HepG2 (cell line): ENCODE measurements around the gene KISS1R. TPM values are rescaled to one million over a fixed set of nuclear protein-coding genes. Genes with fewer than 3 reads are reported as not detected.

Experiments used
- ATAC-seq: fragments of 200-7000 bp; cut with Tn5 transposase; 3 replicates; pipeline ENCODE4 v1.9.1; 2020; ENCODE audit warnings: mild to moderate bottlenecking, moderate library complexity
- BruUV-seq: library from RNA; stranded (reverse); fragments of 400-500 nt; replicated peaks from 2 replicates; lab custom pipeline; 2021; lab: Mats Ljungman, UMichigan
- CTCF ChIA-PET: fragments of 300-600 bp; formaldehyde crosslinking; extraction: SDS; loops from one replicate; lab custom pipeline; 2021; ENCODE audit warnings: low total read pairs, inconsistent platforms, low intra/inter-chr PET ratio; lab: Yijun Ruan, JAX
- POLR2A ChIA-PET: fragments of 350-600 bp; sonication (Branson Sonifier 250); formaldehyde crosslinking; loops from one replicate; lab custom pipeline; 2020; ENCODE audit warnings: antibody characterized with exemption, inconsistent platforms; lab: Yijun Ruan, JAX
- DNase-seq: peaks from one replicate; pipeline ENCODE4 v3.0.0-alpha.2; 2015; ENCODE audit warnings: low spot score
- FAIRE-seq: peaks from 3 replicates; lab custom pipeline; 2011; peaks lifted over from hg19 to GRCh38; lab: Jason Lieb, UNC
- H2AFZ ChIP-seq: one replicate; pipeline ENCODE4 v1.6.1; 2011; ENCODE audit warnings: low read length, inconsistent platforms
- H3K27ac ChIP-seq: fragments of 300-600 bp; 3 replicates; pipeline ENCODE4 v1.8.0; 2011; ENCODE audit warnings: mixed run types, mild to moderate bottlenecking, mixed read lengths, low read length, inconsistent platforms; ENCODE audit not compliant: insufficient read depth; ENCODE audit errors: extremely low read length
- H3K27me3 ChIP-seq, 2 experiments: fragments of 200-600 bp in 1 of 2; 2 replicates in 1 of 2; 3 replicates in 1 of 2; pipeline versions ENCODE4 v1.6.0 to v1.8.0; 2011; ENCODE audit warnings: low read length in 2 of 2, mild to moderate bottlenecking in 2 of 2, moderate library complexity in 2 of 2, inconsistent platforms in 1 of 2; ENCODE audit not compliant: insufficient read depth in 2 of 2, control insufficient read depth in 1 of 2
- H3K36me3 ChIP-seq, 2 experiments: fragments of 200-600 bp in 1 of 2; replicated peaks in 1 of 2; 2 replicates in 1 of 2; 3 replicates in 1 of 2; pipeline versions ENCODE4 v1.5.1 to v1.8.0; 2011; ENCODE audit warnings: low read length in 2 of 2, inconsistent platforms in 1 of 2; ENCODE audit not compliant: insufficient read depth in 2 of 2, control insufficient read depth in 1 of 2
- H3K4me1 ChIP-seq: 2 replicates; pipeline ENCODE4 v1.5.1; 2012; ENCODE audit warnings: low read length, inconsistent platforms; ENCODE audit not compliant: insufficient read depth
- H3K4me2 ChIP-seq: 2 replicates; pipeline ENCODE4 v1.6.0; 2011; ENCODE audit warnings: low read depth, low read length, inconsistent platforms
- H3K4me3 ChIP-seq, 3 experiments: fragments of 200-600 bp in 1 of 3; sonication (generic), shearing (Covaris generic) in 1 of 3; replicated peaks in 1 of 3; 2 replicates each; pipeline ENCODE4 v1.5.1; 2011 to 2016; ENCODE audit warnings: low read length in 3 of 3, inconsistent platforms in 2 of 3, low read depth in 2 of 3, mild to moderate bottlenecking in 2 of 3, control low read depth in 1 of 3, mixed read lengths in 1 of 3; ENCODE audit not compliant: insufficient read depth in 1 of 3
- H3K79me2 ChIP-seq: one replicate; pipeline ENCODE4 v1.6.1; 2011; ENCODE audit warnings: low read length, inconsistent platforms; ENCODE audit not compliant: insufficient read depth
- H3K9ac ChIP-seq: 2 replicates; pipeline ENCODE4 v1.6.0; 2011; ENCODE audit warnings: mild to moderate bottlenecking, low read depth, low read length, inconsistent platforms; ENCODE audit not compliant: insufficient read depth
- H3K9me3 ChIP-seq: 2 replicates; pipeline ENCODE4 v1.5.1; 2012; ENCODE audit warnings: mild to moderate bottlenecking, low read length
- H4K20me1 ChIP-seq: 2 replicates; pipeline ENCODE4 v1.6.0; 2011; ENCODE audit warnings: inconsistent platforms, mild to moderate bottlenecking, low read length, moderate library complexity; ENCODE audit not compliant: insufficient read depth
- AGO2 ChIP-seq: fragments of 200-400 bp; formaldehyde crosslinking; optimal IDR thresholded peaks from 2 replicates; pipeline ENCODE3; 2017; ENCODE audit warnings: mild to moderate bottlenecking, low read depth, low read length, moderate library complexity
- DNMT1 ChIP-seq: sonication (generic); formaldehyde crosslinking; IDR thresholded peaks from 2 replicates; pipeline ENCODE4 v1.5.1; 2020; ENCODE audit warnings: mild to moderate bottlenecking, missing genetic modification reagents
- ELF3 ChIP-seq: IDR thresholded peaks from 2 replicates; pipeline ENCODE4 v1.6.1; 2016; ENCODE audit warnings: missing genetic modification reagents, missing compliant biosample characterization
- FOXK2 ChIP-seq: fragments of 450-650 bp; IDR thresholded peaks from 2 replicates; pipeline ENCODE4 v1.6.1; 2016
- GABPB1 ChIP-seq: IDR thresholded peaks from 2 replicates; pipeline ENCODE4 v1.6.1; 2016; ENCODE audit warnings: mild to moderate bottlenecking, missing genetic modification reagents, moderate library complexity, missing compliant biosample characterization
- HHEX ChIP-seq: IDR thresholded peaks from 2 replicates; pipeline ENCODE4 v1.6.1; 2016; ENCODE audit warnings: control low read depth
- HNRNPL ChIP-seq: fragments of 200-400 bp; formaldehyde crosslinking; IDR thresholded peaks from 2 replicates; pipeline ENCODE4 v1.6.1; 2017; ENCODE audit warnings: mild to moderate bottlenecking, low read depth, low read length
- JUN ChIP-seq: sonication (generic); formaldehyde crosslinking; IDR thresholded peaks from 2 replicates; pipeline ENCODE4 v1.4.0; 2020; ENCODE audit warnings: mild to moderate bottlenecking, missing genetic modification reagents
- KLF15 ChIP-seq: sonication (generic); formaldehyde crosslinking; IDR thresholded peaks from 2 replicates; pipeline ENCODE4 v1.8.1; 2023; ENCODE audit warnings: borderline replicate concordance, mild to moderate bottlenecking, inconsistent platforms, missing genetic modification reagents, mixed read lengths
- KLF6 ChIP-seq: IDR thresholded peaks from 2 replicates; pipeline ENCODE4 v1.8.0; 2016; ENCODE audit warnings: missing biosample characterization, missing genetic modification reagents
- MAF1 ChIP-seq: sonication (generic); formaldehyde crosslinking; IDR thresholded peaks from 2 replicates; pipeline ENCODE4 v1.5.0; 2020; ENCODE audit warnings: missing genetic modification reagents, borderline replicate concordance
- PPARG ChIP-seq: conservative IDR thresholded peaks from 2 replicates; pipeline ENCODE4 v1.6.1; 2016; ENCODE audit warnings: missing biosample characterization, missing genetic modification reagents
- SAP130 ChIP-seq: IDR thresholded peaks from 2 replicates; pipeline ENCODE4 v1.6.1; 2016; ENCODE audit warnings: low read depth
- ZNF10 ChIP-seq: sonication (generic); formaldehyde crosslinking; IDR thresholded peaks from 2 replicates; pipeline ENCODE4 v1.4.0; 2020; ENCODE audit warnings: mild to moderate bottlenecking, low read depth, missing genetic modification reagents, borderline replicate concordance
- ZNF275 ChIP-seq: sonication (generic); formaldehyde crosslinking; IDR thresholded peaks from 2 replicates; pipeline ENCODE4 v1.8.0; 2022; ENCODE audit warnings: missing genetic modification reagents, mild to moderate bottlenecking, inconsistent platforms, borderline replicate concordance
- ZNF503 ChIP-seq: sonication (generic); formaldehyde crosslinking; IDR thresholded peaks from 2 replicates; pipeline ENCODE4 v1.4.0; 2020; ENCODE audit warnings: missing genetic modification reagents
- ZNF572 ChIP-seq: sonication (generic); formaldehyde crosslinking; IDR thresholded peaks from 2 replicates; pipeline ENCODE4 v1.5.1; 2020; ENCODE audit warnings: mild to moderate bottlenecking, missing genetic modification reagents
- ZSCAN29 ChIP-seq: sonication (generic); formaldehyde crosslinking; conservative IDR thresholded peaks from 2 replicates; pipeline ENCODE4 v1.4.0; 2020; ENCODE audit warnings: mild to moderate bottlenecking, missing genetic modification reagents
- WGBS: methylation state at CpG from one replicate; pipeline ENCODE4 v1.1.6; 2017; ENCODE audit warnings: low lambda C conversion rate; 5-methylcytosine and 5-hydroxymethylcytosine counted together
- in situ Hi-C: cut with HindIII; loops from 2 replicates; pipeline ENCODE4 v1.10.0; 2017; ENCODE audit warnings: low pct_unique_long_range_greater_than_20kb; ENCODE audit not compliant: extremely low pct_ligation_motif_present
- intact Hi-C: fragments of 100-400 bp; cut with micrococcal nuclease; formaldehyde crosslinking; loops from one replicate; pipeline ENCODE4 v1.10.0; 2022; ENCODE audit not compliant: unreplicated experiment
- polyA plus RNA-seq, 8 experiments: library from polyadenylated mRNA; depleted of rRNA in 3 of 8; stranded (reverse) in 7 of 8; unstranded in 1 of 8; fragments of >200 nt; fragmentation: Illumina TruSeq in 4 of 8; extraction: Trizol in 4 of 8; gene quantifications; 2 replicates each; pipeline versions ENCODE4 v1.2.1 to v1.2.3, GENCODE V29; 2011 to 2016; ENCODE audit warnings: low read depth in 4 of 8, missing spikeins in 1 of 8, mixed read lengths in 1 of 8; ENCODE audit not compliant: insufficient read depth in 1 of 8
- total RNA-seq, 5 experiments: library from RNA; depleted of rRNA; stranded (reverse); fragments of >200 nt; fragmentation: Illumina TruSeq; extraction: Trizol; gene quantifications; 2 replicates each; pipeline ENCODE4 v1.2.3, GENCODE V29; 2016; ENCODE audit warnings: low read depth in 1 of 5

Gene KISS1R
- total and polyA plus RNA-seq, 2 of the 13 experiments (the other 11 are each of a cell fraction or from before 2014, with no cell fraction given) = 1.1 to 10.2 TPM

- no peak overlapping the region for H2AFZ ChIP-seq
- in situ Hi-C loops = no loop called here
- H4K20me1 ChIP-seq = no peaks in the 10 kb centered on the region
- H3K9me3 ChIP-seq = no peaks in the 10 kb centered on the region
- no TSS peak for BruUV-seq
- peak overlapping the region; percentile 26 for H3K27ac ChIP-seq
- no peak overlapping the region for H3K4me3 ChIP-seq
- no peaks in the 10 kb centered on the region for H3K4me1 ChIP-seq
- CTCF ChIA-PET = no interaction called here
- FAIRE-seq (no peak), DNase-seq (no peak), ATAC-seq (peak; percentile 45)
- H3K4me2 ChIP-seq = no peak overlapping the region
- intact Hi-C loops = no loop called here
- peaks cover 5 to 12% of the 10 kb centered on the region in 2 experiments; a peak in 3 of 5 replicates for H3K36me3 ChIP-seq
- 83% methylated on average over 23 of the region's 27 CpGs for WGBS
- H3K9ac ChIP-seq = no peak overlapping the region
- POLR2A ChIA-PET = no interaction called here
- TF ChIP-seq AGO2 (peak; percentile 79), ELF3 (CRISPR knock-in tag) (no peak), HNRNPL (0 out of 2 replicates have a peak, but pooled peaks have one; percentile 24)
- no peaks in the 10 kb centered on the region for H3K27me3 ChIP-seq
- no peaks in the 10 kb centered on the region for H3K79me2 ChIP-seq
Measured at GRCh38 chr19:872266-872951, 44.7 kb upstream of the KISS1R start.

- no TSS peak for BruUV-seq
- ChIA-PET POLR2A (no interaction called here), CTCF (no interaction called here)
- Histone ChIP-seq H3K27ac (no peak overlapping the region), H3K27me3 (no peaks in the 10 kb centered on the region), H3K4me3 (no peak overlapping the region), H3K4me2 (no peak overlapping the region), H3K9ac (no peak overlapping the region), H4K20me1 (no peaks in the 10 kb centered on the region), H3K79me2 (no peaks in the 10 kb centered on the region), H3K9me3 (no peaks in the 10 kb centered on the region), H3K36me3 (peaks cover 4 to 6% of the 10 kb centered on the region in 2 experiments; a peak in 3 of 5 replicates), H3K4me1 (no peaks in the 10 kb centered on the region), H2AFZ (no peak overlapping the region)
- intact Hi-C loops (no loop called here), in situ Hi-C loops (no loop called here)
- DNase-seq = no peak
- WGBS = 95% methylated on average over 13 of the region's 13 CpGs
- FAIRE-seq = no peak
- no peak for ATAC-seq
- TF ChIP-seq MAF1 (CRISPR knock-in tag) = no peak
- no peak for TF ChIP-seq SAP130 (CRISPR knock-in tag)
- TF ChIP-seq ZNF572 (CRISPR knock-in tag) = no peak
- TF ChIP-seq FOXK2 = no peak
- TF ChIP-seq KLF15 (CRISPR knock-in tag) = no peak
- no peak for TF ChIP-seq PPARG
- no peak for TF ChIP-seq ZSCAN29 (CRISPR knock-in tag)
- no peak for TF ChIP-seq GABPB1
- no peak for TF ChIP-seq KLF6
- TF ChIP-seq JUN (CRISPR knock-in tag) = no peak
- TF ChIP-seq DNMT1 (CRISPR knock-in tag) = no peak
- TF ChIP-seq ZNF503 (CRISPR knock-in tag) = no peak
- TF ChIP-seq ZNF10 (CRISPR knock-in tag) = no peak
- TF ChIP-seq HHEX = no peak
- no peak for TF ChIP-seq ZNF275 (CRISPR knock-in tag)
Measured at GRCh38 chr19:873084-873483, 44.0 kb upstream of the KISS1R start.
